Fibroblast of pulmonary artery (primary cell): Measurements from ENCODE around the gene WWOX.

ENCODE experiments used
- DNase-seq: peaks from one replicate; pipeline ENCODE4 v3.0.0-alpha.2; 2010; ENCODE audit warnings: low read depth
- H3K4me3 ChIP-seq: replicated peaks from 2 replicates; pipeline ENCODE4 v1.5.1; 2011; ENCODE audit warnings: low read depth, mild to moderate bottlenecking, control low read depth, low read length, moderate library complexity
- CTCF ChIP-seq: IDR thresholded peaks from 2 replicates; pipeline ENCODE4 v1.5.1; 2011; ENCODE audit warnings: mild to moderate bottlenecking, control low read depth, low read length, inconsistent platforms; ENCODE audit errors: missing control alignments

WWOX gene

GRCh38 chr16:78832100-78832499, 732.6 kb downstream of the WWOX start:
- no peak overlapping the region for H3K4me3 ChIP-seq
- TF ChIP-seq CTCF = no peak
- no peak for DNase-seq

GRCh38 chr16:78836802-78837491, 737.5 kb downstream of the WWOX start:
- H3K4me3 ChIP-seq = no peak overlapping the region
- no peak for TF ChIP-seq CTCF
- no peak for DNase-seq

- no peak for TF ChIP-seq CTCF
- DNase-seq = no peak
- no peak overlapping the region for H3K4me3 ChIP-seq
Measured at GRCh38 chr16:78837706-78838105, 738.3 kb downstream of the WWOX start.

GRCh38 chr16:78838276-78838675, 738.8 kb downstream of the WWOX start:
- no peak for TF ChIP-seq CTCF
- DNase-seq = no peak
- H3K4me3 ChIP-seq = no peak overlapping the region

- TF ChIP-seq CTCF = no peak
- no peak for DNase-seq
- H3K4me3 ChIP-seq = no peak overlapping the region
Measured at GRCh38 chr16:78842950-78843349, 743.5 kb downstream of the WWOX start.

- H3K4me3 ChIP-seq = no peak overlapping the region
- DNase-seq = no peak
- TF ChIP-seq CTCF = no peak
Measured at GRCh38 chr16:78843978-78844377, 744.5 kb downstream of the WWOX start.

- no peak for DNase-seq
- no peak overlapping the region for H3K4me3 ChIP-seq
- no peak for TF ChIP-seq CTCF
Measured at GRCh38 chr16:78844682-78845081, 745.2 kb downstream of the WWOX start.
